GM19452 (cell line): ENCODE data around the gene SH2B2.

ENCODE experiments used
- ATAC-seq: cut with Tn5 transposase; IDR thresholded peaks from one replicate; pipeline ENCODE4 v1.9.1; 2021; ENCODE audit not compliant: unreplicated experiment

SH2B2 gene

DNA sequence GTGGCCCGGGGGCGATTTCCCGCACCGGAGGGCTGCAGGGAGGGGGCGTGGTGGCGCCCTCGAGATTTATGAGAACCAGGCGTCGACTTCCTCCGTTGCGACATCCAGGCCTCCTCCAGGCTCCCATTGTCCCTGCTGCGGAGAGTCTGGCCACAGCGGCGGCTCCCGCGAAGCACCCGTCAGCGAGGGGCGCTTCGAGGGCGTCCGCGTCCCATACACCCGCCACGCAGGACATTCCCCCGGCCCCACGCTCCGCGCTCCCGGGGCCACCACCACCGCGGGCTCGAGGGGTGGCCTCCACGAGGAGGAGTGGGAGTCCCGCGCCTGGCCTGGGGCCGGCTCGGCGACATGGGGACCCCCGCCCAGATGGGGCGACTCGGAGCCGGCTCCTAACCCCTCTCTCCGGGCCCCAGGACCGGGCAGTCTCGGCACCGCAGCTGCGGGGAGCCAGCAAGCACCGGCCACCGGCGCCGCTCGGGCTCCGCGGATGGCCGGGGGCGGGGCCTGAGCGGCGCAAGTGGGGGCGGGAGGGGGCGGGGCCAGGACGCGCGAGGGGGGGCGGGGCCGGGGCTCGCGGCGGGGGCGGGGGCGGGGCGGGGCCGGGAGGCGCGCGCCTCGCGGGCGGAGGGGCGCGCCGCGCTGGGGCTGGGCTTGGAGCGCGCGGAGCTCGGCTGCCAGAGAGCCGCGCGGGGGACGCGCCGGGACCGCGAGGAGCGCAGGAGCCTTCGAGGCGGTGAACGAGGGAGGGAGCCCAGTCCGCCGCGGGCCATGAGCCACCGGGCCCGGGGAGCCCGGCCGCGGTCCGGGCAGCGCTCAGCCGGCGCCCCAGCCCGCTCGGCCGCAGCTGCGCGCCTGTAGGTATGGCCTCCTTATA is at the start of gene SH2B2:
TSS of gene SH2B2 (plus strand) at position 632 of the 874 bp plus-strand sequence. CDS start 13,683 bp downstream, outside the sequence.
- ATAC-seq: no peak

DNA sequence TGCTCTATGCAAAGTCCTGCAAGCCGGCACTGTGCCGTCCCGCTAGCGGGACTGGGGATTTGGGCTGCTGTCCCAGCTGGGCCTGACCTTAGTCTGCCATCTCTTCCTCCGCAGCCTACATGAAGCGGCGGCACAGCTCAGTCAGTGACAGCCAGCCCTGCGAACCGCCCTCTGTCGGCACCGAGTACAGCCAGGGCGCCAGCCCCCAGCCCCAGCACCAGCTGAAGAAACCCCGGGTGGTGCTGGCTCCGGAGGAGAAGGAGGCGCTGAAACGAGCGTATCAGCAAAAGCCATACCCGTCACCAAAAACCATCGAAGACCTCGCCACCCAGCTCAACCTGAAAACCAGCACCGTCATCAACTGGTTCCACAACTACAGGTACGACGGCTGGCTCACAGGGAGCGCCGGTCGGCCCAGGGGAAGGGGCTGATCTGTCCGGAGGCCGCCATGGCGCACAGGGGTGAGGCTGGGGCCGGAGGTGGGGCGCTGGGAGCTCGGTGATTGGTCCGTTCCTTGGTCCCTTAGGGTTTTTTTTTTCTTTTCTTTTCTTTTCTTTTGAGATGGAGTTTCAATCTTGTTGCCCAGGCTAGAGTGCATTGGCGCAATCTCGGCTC is 47.4 kb upstream of the SH2B2 start:
- no peak for ATAC-seq

DNA sequence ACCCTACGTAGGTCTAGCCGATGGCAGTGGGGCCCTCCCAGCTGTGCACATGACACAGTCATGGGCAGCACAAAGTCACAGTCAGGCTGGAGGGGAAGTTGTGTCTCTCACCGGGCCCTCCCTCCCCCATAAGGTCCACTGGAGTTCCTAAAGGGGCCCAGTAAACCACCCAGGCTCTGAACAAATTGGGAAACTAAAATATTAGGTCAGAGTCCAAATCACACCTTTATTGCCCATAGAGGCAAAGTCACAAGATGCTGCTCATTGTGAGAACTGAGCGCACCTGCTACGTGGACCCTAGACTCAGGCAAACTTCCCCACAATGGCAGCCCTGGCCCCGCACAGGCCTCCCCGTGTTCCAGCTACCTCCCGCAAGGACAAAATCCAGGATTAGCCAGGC is 45.2 kb upstream of the SH2B2 start:
- no peak for ATAC-seq

DNA sequence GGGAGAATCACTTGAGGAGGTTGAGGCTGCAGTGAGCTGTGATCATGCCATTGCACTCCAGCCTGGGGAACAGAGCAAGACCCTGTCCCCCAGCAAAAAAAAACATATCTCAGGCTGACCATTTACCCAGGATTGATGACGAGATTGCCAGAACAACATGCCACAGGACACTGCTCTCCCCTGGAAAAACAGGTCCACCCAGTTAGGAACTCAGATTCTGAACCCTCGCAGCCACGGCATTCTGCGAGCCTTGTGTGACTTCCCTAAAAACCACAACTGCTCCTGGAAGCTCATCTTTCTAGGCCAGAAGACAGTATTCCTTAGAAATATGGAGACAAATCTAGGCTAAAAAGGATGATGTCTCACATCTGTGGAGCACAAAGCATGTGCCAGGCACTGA is 42.1 kb upstream of the SH2B2 start:
- no peak for ATAC-seq

DNA sequence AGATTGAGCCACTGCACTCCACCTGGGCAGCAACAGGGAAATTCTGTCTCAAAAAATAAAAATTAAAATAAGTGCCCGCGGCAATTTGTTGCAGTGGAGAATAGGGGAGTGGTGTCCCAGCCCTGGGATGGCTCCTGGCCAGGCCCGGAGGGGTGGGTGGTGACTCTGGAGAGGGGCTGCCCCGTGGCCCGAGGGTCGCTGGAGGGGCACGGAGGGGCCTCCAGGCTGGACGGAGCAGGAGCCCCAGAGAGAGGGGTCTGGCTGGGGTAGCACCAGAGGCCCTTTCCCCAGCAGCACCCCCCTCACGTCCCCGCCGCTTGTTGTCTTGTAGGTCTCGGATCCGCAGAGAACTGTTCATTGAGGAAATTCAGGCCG is 38.6 kb upstream of the SH2B2 start:
- no peak for ATAC-seq

DNA sequence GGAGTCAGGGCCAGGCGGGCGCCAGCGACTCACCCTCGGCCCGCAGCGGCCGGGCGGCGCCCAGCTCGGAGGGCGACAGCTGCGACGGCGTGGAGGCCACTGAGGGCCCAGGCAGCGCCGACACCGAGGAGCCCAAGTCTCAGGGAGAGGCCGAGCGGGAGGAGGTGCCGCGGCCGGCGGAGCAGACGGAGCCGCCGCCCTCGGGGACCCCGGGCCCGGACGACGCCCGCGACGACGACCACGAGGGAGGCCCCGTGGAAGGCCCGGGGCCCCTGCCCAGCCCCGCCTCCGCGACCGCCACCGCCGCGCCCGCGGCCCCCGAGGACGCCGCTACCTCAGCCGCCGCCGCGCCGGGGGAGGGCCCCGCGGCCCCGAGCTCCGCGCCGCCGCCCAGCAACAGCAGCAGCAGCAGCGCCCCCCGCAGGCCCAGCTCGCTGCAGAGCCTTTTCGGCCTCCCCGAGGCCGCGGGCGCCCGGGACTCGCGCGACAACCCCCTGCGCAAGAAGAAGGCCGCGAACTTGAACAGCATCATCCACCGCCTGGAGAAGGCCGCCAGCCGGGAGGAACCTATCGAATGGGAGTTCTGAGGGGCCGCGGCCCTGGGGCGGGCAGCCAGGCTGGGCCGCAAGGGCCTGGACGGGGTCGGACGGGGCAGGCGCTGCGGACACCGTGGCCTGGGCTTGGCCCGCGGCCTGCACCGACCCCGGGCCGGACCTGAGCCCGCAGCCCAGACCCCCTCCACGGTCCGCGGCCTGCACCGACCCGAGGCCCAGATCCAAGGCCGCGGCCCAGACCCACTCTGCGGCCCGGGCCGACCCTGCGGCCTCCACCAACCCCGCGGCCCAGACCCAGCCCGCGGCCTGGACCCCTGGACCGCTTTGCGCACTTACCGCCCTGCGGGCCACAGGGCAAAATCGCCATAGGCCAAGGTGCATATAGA is 37.9 kb upstream of the SH2B2 start:
- ATAC-seq: no peak

DNA sequence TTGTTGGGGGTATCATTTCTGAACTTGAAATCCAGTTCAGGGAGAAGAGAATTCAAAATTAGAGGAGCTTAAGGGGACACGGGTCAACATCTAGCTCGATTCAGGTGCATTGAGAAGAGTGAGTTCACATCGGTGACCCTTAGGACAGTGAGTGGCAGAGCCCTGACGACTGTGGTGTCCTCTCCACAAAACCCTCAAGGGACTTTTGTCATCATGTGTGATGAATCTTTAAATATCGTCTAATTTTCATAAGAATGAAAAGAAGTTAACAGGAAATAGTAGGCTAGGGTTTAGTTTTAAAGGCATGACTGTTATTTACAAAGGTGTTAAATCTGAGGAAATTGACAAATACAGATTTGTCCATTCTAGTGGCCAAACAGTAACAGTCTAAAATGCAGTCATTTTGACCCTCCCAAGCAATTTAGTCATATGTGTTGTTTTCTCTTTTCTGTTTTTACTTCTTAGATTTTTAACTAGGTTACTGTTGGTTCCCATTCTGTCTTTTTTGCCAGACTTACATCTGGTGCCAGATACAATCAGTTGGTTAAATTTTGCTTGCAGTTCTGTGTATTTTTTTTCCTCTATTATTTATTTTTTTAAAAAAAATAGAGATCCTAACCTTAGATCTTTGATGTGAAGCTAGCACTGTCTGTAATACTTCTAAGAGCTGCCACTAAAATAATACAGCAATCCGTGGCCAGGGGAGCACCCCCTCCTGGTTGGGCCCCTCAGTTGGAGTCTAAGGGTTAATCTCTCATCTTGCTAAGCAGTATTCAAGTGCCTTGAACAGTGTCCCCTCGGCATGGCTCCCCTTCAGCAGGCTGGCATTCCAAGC is 34.9 kb upstream of the SH2B2 start:
- no peak for ATAC-seq

DNA sequence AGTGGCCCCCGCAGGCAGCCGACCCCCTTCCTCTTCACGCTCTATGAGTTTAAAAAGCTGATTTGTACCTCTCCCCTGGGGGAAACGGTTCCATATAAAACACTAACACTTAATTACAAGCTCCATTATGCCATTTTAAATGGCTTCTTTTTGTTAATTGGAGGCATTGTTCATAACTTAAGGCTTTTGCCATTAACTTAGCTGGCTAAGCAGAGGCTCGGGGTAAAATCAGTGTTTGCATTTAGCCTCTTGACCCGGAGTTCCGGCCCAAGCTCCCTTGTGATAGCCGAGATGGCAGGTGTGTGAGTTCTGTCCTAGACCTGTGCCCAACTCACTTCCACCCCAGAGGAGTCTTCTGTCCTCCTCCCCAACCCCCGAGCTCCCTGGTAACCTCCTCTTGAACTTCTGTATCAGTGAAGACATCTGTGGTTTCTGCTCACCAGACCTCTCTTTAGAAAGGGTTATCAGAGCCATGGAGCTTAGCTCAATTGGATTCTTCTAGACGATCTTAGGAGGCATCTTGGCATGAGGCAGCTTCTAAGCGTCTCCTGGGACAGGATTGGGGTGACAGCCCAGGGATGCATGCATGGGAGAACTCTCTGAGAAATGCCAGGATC is 34.2 kb upstream of the SH2B2 start:
- ATAC-seq: no peak

DNA sequence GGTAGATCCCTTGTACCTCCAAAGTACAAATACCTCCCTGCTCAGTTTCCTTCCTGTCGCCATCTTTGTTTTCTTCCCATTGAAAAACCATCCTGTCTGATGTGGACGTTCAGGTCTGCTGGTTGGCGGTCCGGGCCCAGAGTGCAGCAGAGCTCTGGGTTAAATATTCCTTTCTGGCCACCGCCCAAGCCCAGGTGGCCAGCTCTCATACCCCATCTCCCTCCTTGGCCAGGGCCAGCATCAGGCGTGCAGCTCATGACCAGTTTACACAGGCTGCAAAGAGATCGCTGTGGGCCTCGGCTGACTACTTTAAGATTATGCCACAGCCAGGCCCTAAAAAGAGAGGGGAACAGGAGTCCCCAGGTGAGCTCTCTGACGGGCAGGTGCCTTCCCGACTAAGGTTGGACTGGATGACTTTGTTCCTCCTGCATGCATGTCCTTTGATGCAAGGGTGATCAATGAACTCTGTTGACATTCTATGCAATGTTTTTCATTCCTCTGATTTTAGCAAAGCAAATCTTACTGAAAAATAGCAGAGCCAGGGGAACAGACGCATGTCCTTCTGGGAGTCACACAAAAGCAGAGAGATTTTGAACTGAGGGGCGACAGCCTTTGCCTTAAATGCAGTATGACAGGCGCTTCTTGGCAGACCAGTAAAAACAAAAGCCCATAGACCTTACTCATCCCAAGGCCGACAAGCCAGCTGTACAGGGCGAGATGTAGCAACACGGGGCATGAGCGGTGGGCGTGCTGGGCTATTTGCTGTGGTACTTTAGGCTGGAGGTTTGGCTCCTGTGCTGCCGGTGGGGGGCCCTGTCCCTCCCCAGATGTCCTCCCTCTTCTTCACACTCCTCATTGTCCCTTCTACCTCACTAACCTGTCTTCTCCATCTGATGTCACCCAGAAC is 33.3 kb upstream of the SH2B2 start:
- ATAC-seq: no peak

DNA sequence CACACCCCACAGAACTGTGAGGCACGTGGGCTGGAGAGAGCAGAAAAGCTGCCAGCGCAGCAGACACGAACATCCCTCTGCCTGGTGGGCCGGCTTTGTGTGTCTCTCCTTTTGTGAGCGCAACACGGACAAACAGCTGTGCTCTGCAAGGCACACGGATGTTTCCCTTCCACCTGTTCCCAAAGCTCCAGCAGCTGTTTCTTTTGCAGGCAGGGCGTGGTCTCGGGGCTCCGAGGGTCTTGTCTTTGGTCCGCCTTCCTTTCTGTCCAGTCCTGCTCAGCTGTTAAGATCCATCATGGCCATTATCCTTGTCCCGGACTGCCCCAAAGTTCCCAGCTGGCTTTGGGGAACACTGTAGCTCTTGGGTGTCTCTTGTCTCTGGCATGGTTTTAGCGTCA is 32.7 kb upstream of the SH2B2 start:
- ATAC-seq: no peak

DNA sequence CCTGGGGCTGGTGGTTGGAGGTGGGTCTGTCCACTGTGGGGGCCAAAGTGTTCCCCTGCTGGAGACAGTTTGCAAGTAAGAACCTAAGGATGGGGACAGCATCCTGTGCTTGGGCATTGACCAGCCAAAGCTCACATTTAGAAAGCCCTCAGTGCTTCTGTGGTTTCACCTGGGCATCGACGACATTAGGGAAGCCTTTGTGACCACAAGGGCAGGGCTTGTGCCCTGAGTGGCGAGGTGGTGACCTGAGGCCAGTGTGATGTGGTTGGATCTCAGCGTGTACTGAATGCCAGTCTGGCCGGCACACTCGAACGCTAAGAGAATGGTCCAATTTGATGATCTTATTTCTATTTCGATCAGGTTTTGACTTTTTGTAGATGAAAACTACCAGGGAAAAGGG is 32.1 kb upstream of the SH2B2 start:
- ATAC-seq: no peak

DNA sequence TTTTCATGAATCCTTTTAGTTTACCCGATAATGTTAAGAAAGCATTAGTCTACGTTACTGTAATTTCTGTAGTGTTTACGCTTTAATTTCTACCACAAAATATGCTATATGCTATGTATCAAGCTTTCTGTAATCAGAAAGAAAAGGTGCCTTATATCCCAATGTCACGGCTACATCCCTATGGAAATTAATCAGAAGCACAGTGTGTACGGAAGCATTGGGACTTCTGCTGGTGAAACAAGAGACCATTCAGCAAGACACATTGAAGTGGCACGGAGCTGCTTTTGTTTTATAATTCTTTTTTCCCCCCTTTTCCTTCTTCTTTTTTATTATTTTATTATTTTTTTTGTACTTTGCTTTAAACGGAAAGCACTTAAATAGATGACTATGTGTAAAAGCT is 31.2 kb upstream of the SH2B2 start:
- no peak for ATAC-seq

DNA sequence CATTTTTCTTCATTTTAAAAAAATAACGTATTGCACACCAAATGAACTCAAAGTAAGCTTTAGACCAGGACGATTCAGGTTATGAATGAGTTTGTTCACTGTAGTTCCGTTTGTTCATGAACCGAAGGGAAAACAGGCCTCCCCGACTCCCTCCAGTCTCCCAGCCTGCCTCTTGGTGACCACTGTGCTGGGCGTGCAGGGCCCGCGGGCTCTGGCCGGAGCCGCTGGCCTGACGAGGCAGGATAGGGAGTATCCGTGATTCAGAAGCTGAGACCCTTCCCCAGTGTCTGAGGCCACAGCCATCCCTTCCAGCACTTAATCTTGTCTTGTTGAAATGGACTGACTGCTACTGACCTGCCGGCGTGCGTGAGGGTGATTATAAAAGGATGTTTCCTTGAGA is 30.8 kb upstream of the SH2B2 start:
- no peak for ATAC-seq

DNA sequence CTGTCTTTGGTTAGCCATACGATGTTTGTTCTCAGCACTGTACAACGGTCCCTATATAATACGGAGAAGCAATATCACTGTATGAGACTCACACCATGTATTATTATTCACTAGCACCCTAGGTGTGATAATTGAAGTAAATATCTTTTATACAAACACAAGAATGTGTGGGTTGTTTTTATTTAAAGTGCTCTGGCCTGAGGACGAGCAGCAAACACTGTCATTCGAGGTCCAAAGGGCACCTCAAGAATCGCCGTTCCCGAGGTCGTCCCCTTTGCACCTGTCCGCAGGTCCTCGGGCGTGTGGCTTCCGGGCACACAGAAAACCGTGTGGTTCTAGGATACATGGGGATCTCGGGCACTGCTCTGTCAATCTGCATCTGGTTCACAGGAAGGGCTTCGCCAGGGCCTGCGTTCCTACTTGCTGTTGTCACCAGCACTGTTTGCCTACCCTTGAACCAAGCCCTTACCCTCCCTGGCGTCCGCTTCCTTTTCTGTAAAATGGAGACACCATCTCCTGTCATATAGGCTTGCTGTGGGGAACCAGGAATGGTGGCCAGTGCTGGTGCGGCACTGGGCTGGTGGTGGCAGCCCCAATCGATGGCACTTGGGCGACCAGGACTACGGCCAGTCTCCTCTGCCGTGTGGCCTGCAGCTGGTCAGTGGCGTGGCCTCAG is 28.5 kb upstream of the SH2B2 start:
- no peak for ATAC-seq

DNA sequence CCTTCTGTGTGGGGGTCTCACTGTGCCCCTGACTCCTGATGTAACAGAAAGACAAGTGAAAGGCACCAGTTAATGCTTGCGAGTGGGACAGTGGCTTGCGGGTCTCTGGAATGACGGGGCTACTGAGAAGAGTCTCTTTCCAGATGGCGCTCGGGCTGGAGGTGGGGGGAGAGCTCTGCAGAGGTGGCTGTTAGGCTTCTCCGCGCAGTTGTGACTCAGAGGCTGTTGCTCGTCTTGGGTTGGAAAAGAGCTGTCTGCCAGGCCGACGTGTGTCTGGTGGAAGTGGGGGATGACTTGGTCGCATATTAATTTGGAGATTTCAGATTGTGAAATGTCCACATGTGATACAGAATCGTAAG is 27.9 kb upstream of the SH2B2 start:
- ATAC-seq: no peak

DNA sequence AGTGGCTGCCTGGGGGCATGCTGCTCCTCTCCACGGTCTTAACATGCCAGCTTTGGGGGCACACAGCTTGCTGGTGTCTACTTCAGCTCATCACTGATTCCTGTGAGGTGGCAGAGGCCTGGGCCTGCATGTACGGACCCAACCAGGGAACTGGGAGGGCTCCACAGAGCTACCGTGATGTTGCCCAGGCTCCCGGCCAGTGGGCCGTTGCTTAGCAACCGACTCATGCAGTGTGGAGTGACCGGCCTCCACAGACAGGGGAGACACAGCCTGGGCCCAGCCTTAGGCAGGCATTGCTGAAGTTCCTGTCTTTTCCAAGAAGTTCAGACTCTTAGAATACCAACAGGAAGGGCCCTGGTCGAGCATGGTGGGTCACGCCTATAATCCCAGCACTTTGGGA is 25.8 kb upstream of the SH2B2 start:
- no peak for ATAC-seq

DNA sequence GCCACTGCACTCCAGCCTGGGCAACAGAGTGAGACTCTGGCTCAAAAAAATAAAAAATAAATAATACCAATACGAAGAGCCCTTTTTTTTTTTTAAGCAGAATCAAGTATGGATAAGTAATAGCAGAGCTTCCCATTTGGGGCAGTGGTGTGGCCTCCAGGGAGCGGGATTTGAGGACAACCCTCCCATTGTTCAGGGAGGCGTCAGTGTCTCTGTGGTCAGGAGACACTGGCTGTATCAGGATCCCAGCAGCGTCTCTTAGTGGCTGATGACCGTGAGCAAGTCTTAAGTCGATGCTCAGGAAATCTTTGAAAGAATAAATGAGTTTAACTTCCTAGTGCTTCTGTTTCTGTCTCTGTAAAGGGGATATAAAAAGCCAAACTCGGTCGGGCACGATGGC is 25.2 kb upstream of the SH2B2 start:
- no peak for ATAC-seq

DNA sequence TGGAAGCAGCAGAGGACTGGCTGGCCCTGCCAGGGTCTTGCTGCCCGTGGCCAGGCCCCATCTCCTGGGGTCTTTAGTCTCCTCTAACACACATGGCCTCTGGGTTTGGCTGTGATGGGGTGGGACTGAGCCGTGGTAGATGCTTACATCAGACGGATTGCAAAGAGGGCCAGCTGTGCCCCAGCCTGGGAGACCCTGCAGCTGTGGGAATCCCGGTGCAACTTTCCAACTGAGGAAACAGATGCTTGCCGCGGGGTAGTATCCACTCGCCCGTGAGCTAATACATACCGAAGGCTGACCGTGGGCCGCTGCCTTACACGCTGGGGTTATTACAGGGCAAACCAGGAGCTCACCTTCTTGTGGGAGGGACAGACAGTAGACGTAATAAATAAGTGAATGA is 24.1 kb upstream of the SH2B2 start:
- no peak for ATAC-seq

DNA sequence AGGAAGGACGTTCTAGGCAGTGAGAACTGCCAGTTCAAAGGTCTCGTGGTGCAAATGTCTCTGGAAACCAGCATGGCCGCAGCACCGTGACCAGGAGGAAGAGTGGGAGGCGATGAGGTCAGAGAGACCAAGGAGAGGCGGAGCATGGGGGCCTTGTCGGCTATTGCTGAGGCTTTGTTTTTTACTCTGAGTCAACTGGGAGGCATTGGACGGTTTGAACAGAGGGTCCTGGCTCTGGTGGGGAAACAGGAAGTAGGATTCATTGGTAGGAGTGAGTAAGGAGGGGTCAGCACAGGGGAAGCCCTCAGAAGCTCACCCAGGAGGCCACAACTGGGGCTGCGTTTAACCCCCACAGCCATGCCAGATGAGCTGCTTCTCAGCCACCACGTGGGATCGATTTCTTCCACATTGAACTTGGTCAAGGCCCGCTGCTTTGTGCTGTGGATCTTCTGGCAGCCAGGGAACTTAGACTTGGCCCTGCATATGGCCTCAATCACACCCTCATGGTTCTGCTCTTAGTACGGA is 22.2 kb upstream of the SH2B2 start:
- ATAC-seq: no peak
